ENCODE measurements around the gene YBX2. TPM values are rescaled to one million over a fixed set of nuclear protein-coding genes. Genes with fewer than 3 reads are reported as not detected.

YBX2 gene
- total RNA-seq, 1 donor from 2014 or later: 1.3 TPM

DNA sequence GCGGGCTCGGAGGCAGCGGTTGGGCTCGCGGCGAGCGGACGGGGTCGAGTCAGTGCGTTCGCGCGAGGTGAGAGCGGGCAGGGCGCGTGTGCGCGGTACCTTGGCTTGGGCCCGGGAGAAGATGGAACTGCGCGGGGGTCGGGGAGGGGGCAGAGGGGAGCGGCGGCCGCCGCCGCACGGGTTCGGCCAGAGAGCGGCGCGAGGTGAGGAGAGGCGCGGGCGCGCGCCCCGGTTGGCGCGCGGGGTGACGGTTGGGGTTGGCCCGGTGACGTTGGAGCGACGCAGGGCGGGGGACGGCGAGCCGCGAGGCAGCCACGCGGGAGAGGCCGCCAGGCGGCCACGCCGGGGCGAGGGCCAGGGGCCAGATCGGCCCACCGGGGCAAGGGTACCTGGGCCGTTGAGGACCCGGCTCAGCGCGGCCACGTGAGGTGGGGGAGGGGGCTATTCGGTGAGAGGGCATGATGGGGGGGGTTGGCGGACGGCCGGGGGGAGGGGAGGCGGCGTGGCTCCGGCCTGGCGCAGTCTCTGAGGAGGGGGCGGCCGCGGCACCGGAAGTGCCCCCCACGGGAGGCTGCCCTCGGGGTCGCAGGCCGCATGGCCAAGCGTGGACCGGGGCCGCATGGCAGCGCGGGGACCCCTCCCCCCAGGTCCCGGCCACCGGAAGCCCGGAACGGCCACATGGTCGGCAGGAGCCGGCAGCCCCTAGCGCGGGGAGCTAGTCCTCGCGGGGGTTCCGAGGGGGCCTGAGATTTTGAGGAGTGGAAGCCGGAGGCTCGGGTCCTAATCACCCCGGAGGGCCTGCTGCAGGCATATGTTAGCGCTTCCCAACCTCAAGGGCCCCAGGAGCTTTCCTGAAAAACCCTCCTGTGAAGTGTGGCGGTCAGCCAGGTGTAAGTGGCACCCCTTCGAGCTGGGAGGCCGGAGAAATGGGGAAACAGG, 13.5 kb upstream of the YBX2 start:
- Mint-ChIP-seq H3K4me3 (ENCODE audit: unreplicated experiment) (peak overlapping the region; percentile 99), H3K36me3 (ENCODE audit: unreplicated experiment) (peaks cover 10% of the 10 kb centered on the region), H3K4me1 (ENCODE audit: low read depth, unreplicated experiment) (peaks cover 11% of the 10 kb centered on the region), H3K9me3 (ENCODE audit: unreplicated experiment) (peaks cover 21% of the 10 kb centered on the region), H3K27me3 (ENCODE audit: unreplicated experiment) (peaks cover 13% of the 10 kb centered on the region), H3K27ac (ENCODE audit: unreplicated experiment) (peak overlapping the region; percentile 99)
- DNase-seq: peak; percentile 60
- TF ChIP-seq, protein P1, sequence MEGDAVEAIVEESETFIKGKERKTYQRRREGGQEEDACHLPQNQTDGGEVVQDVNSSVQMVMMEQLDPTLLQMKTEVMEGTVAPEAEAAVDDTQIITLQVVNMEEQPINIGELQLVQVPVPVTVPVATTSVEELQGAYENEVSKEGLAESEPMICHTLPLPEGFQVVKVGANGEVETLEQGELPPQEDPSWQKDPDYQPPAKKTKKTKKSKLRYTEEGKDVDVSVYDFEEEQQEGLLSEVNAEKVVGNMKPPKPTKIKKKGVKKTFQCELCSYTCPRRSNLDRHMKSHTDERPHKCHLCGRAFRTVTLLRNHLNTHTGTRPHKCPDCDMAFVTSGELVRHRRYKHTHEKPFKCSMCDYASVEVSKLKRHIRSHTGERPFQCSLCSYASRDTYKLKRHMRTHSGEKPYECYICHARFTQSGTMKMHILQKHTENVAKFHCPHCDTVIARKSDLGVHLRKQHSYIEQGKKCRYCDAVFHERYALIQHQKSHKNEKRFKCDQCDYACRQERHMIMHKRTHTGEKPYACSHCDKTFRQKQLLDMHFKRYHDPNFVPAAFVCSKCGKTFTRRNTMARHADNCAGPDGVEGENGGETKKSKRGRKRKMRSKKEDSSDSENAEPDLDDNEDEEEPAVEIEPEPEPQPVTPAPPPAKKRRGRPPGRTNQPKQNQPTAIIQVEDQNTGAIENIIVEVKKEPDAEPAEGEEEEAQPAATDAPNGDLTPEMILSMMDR (IDR thresholded peaks at IDR 0.05; ENCODE audit: partially characterized antibody, unreplicated experiment): no peak

GRCh38 chr17:7306911-7307685, 12.7 kb upstream of the YBX2 start, which contains the start of gene EIF5A:
Gene EIF5A, plus strand, starts transcription at chr17:7307628. Its CDS starts 2,008 bp downstream, at chr17:7309636.
- TF ChIP-seq, protein P1 (IDR thresholded peaks at IDR 0.05; ENCODE audit: partially characterized antibody, unreplicated experiment): no peak
- Mint-ChIP-seq H3K4me3 (ENCODE audit: unreplicated experiment) (peak within 1 kb of the TSS; percentile 99), H3K27ac (ENCODE audit: unreplicated experiment) (peak within 1 kb of the TSS; percentile 99), H3K36me3 (ENCODE audit: unreplicated experiment) (peaks cover 10% of the 10 kb centered on the region), H3K9me3 (ENCODE audit: unreplicated experiment) (peaks cover 21% of the 10 kb centered on the region), H3K4me1 (ENCODE audit: low read depth, unreplicated experiment) (peaks cover 11% of the 10 kb centered on the region), H3K27me3 (ENCODE audit: unreplicated experiment) (peaks cover 13% of the 10 kb centered on the region)
- DNase-seq: peak; percentile 100

- Mint-ChIP-seq H3K9me3 (ENCODE audit: unreplicated experiment) (peaks cover 12% of the 10 kb centered on the region), H3K36me3 (ENCODE audit: unreplicated experiment) (peaks cover 3% of the 10 kb centered on the region), H3K4me3 (ENCODE audit: unreplicated experiment) (no peak overlapping the region), H3K27me3 (ENCODE audit: unreplicated experiment) (peaks cover 13% of the 10 kb centered on the region), H3K27ac (ENCODE audit: unreplicated experiment) (no peak overlapping the region), H3K4me1 (ENCODE audit: low read depth, unreplicated experiment) (peaks cover 1% of the 10 kb centered on the region)
- TF ChIP-seq, protein P1 (IDR thresholded peaks at IDR 0.05; ENCODE audit: partially characterized antibody, unreplicated experiment): no peak
- DNase-seq: no peak
Observed at GRCh38 chr17:7304179-7304578, 9.7 kb upstream of the YBX2 start.

DNA sequence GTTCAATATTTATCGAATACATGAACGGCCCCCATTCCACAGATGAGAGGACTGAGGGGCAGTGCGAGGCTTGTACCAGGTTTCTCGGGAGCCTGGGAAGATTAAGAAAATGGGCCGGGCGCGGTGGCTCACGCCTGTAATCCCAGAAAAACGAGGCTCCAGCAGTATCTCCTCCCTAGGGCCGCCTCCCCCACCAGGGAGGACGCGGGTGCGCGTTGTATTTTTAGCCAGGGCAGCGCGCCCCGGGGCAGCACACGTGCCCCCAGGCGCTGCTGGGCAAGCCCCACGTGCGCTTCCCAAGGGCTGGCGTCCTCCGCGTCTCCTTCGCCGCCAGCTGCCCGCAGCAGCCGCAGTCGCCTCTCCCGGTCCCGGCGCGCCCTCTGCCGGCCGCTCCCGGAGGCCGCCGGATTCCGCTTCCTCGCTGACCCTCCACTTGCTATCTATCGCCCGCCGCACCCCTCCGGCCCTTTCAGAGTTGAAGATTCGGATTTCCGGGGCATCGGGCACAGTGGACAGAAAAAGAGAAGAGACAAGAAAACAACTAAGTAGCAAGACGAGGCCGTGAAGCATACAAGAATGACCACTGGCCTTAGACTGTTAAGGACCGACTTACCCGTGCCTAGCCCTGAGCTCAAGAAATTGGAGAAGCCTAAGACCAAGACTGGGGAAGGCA, 1.9 kb upstream of the YBX2 start:
- Mint-ChIP-seq H3K36me3 (ENCODE audit: unreplicated experiment) (no peaks in the 10 kb centered on the region), H3K4me1 (ENCODE audit: low read depth, unreplicated experiment) (no peaks in the 10 kb centered on the region), H3K27me3 (ENCODE audit: unreplicated experiment) (peaks cover 22% of the 10 kb centered on the region), H3K9me3 (ENCODE audit: unreplicated experiment) (peaks cover 8% of the 10 kb centered on the region), H3K27ac (ENCODE audit: unreplicated experiment) (peak overlapping the region; percentile 28), H3K4me3 (ENCODE audit: unreplicated experiment) (peak overlapping the region; percentile 55)
- peak; percentile 93 for DNase-seq
- TF ChIP-seq, protein P1 (IDR thresholded peaks at IDR 0.05; ENCODE audit: partially characterized antibody, unreplicated experiment): peak; percentile 95

All from glutamatergic neuron (in vitro differentiated cells).